Ishikawa (cell line): Measurements from ENCODE around the gene PLAAT2.

Experiments
- CEBPB ChIP-seq: IDR thresholded peaks from 2 replicates; pipeline ENCODE4 v1.6.1; 2012
- CREB1 ChIP-seq: IDR thresholded peaks from 2 replicates; pipeline ENCODE4 v1.6.1; 2012; ENCODE audit warnings: low read depth
- EP300 ChIP-seq: IDR thresholded peaks from 2 replicates; pipeline ENCODE4 v1.6.1; 2012; ENCODE audit warnings: borderline replicate concordance
- FOXM1 ChIP-seq: IDR thresholded peaks from 2 replicates; pipeline ENCODE4 v1.6.1; 2012; ENCODE audit warnings: low read depth, borderline replicate concordance
- MAX ChIP-seq: IDR thresholded peaks from 2 replicates; pipeline ENCODE4 v1.6.1; 2012
- NFIC ChIP-seq: IDR thresholded peaks from 2 replicates; pipeline ENCODE4 v1.6.1; 2012
- RAD21 ChIP-seq: IDR thresholded peaks from 2 replicates; pipeline ENCODE4 v1.6.1; 2012; ENCODE audit warnings: low read depth
- TAF1 ChIP-seq: IDR thresholded peaks from 2 replicates; pipeline ENCODE4 v1.6.1; 2012; ENCODE audit warnings: low read depth, mild to moderate bottlenecking
- TCF12 ChIP-seq: IDR thresholded peaks from 2 replicates; pipeline ENCODE4 v1.6.1; 2012; ENCODE audit warnings: low read depth
- YY1 ChIP-seq: IDR thresholded peaks from 2 replicates; pipeline ENCODE4 v1.6.1; 2012; ENCODE audit warnings: low read depth
- TF ChIP-seq, protein P1 (sequence below): IDR thresholded peaks from 2 replicates; pipeline ENCODE4 v1.6.1; 2012; ENCODE audit warnings: low read depth, mild to moderate bottlenecking

GRCh38 chr11:63518548-63518947 is 44.6 kb downstream of the PLAAT2 start:
- TF ChIP-seq EP300 (no peak), CEBPB (no peak), TAF1 (no peak), NFIC (no peak), RAD21 (no peak), TCF12 (no peak), MAX (no peak), CREB1 (no peak), FOXM1 (no peak), YY1 (no peak)
- TF ChIP-seq, protein P1, sequence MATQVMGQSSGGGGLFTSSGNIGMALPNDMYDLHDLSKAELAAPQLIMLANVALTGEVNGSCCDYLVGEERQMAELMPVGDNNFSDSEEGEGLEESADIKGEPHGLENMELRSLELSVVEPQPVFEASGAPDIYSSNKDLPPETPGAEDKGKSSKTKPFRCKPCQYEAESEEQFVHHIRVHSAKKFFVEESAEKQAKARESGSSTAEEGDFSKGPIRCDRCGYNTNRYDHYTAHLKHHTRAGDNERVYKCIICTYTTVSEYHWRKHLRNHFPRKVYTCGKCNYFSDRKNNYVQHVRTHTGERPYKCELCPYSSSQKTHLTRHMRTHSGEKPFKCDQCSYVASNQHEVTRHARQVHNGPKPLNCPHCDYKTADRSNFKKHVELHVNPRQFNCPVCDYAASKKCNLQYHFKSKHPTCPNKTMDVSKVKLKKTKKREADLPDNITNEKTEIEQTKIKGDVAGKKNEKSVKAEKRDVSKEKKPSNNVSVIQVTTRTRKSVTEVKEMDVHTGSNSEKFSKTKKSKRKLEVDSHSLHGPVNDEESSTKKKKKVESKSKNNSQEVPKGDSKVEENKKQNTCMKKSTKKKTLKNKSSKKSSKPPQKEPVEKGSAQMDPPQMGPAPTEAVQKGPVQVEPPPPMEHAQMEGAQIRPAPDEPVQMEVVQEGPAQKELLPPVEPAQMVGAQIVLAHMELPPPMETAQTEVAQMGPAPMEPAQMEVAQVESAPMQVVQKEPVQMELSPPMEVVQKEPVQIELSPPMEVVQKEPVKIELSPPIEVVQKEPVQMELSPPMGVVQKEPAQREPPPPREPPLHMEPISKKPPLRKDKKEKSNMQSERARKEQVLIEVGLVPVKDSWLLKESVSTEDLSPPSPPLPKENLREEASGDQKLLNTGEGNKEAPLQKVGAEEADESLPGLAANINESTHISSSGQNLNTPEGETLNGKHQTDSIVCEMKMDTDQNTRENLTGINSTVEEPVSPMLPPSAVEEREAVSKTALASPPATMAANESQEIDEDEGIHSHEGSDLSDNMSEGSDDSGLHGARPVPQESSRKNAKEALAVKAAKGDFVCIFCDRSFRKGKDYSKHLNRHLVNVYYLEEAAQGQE, result no peak
